ENCODE data around the gene ZNF234. TPM values are rescaled to one million over a fixed set of nuclear protein-coding genes. Genes with fewer than 3 reads are reported as not detected.
"Not testable (repeated sequence)": the region's sequence is repeated elsewhere in the genome, so short reads cannot be mapped to it uniquely, and the experiment has no call there.

Gene ZNF234
- total RNA-seq, 1 donor from 2014 or later, result 11.3 TPM

DNA sequence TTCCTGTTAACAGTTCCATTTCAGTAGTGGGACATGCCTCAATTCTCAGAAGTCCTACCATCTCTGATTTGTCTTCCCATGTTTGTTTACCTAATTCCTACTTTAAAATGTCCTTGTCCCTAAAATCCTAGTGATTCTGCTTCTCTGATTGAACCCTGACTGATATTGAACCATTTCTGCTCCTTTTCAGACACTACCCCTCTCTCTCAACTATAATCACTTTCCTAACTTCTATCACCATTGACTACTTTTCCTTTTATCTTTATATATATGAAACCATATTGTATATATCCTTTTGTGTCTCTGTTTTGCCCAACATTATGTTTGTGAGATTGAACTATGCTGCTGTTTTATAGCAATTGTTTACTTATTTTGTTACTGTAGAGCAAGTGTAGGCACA, 55.4 kb downstream of the ZNF234 start:
- intact Hi-C loops (cut with DNase I), result no loop called here
- H3K27ac ChIP-seq, result no peak overlapping the region
- no peaks in the 10 kb centered on the region for H3K4me1 ChIP-seq
- peaks cover 0 to 4% of the 10 kb centered on the region in 2 donors for H3K36me3 ChIP-seq
- TF ChIP-seq POLR2A (IDR thresholded peaks at IDR 0.05), result no peak
- TF ChIP-seq POLR2AphosphoS5 (IDR thresholded peaks at IDR 0.05; ENCODE audit: insufficient read depth in 1 of 2, low read depth in 1 of 2), result no peak
- TF ChIP-seq, protein P1, sequence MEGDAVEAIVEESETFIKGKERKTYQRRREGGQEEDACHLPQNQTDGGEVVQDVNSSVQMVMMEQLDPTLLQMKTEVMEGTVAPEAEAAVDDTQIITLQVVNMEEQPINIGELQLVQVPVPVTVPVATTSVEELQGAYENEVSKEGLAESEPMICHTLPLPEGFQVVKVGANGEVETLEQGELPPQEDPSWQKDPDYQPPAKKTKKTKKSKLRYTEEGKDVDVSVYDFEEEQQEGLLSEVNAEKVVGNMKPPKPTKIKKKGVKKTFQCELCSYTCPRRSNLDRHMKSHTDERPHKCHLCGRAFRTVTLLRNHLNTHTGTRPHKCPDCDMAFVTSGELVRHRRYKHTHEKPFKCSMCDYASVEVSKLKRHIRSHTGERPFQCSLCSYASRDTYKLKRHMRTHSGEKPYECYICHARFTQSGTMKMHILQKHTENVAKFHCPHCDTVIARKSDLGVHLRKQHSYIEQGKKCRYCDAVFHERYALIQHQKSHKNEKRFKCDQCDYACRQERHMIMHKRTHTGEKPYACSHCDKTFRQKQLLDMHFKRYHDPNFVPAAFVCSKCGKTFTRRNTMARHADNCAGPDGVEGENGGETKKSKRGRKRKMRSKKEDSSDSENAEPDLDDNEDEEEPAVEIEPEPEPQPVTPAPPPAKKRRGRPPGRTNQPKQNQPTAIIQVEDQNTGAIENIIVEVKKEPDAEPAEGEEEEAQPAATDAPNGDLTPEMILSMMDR (IDR thresholded peaks at IDR 0.05), result no peak
- peaks cover 13% of the 10 kb centered on the region for H3K9me3 ChIP-seq
- H3K27me3 ChIP-seq, result no peaks in the 10 kb centered on the region
- no peak for DNase-seq (ENCODE audit: extremely low spot score in 2 of 2)
- no peak overlapping the region for H3K4me3 ChIP-seq

DNA sequence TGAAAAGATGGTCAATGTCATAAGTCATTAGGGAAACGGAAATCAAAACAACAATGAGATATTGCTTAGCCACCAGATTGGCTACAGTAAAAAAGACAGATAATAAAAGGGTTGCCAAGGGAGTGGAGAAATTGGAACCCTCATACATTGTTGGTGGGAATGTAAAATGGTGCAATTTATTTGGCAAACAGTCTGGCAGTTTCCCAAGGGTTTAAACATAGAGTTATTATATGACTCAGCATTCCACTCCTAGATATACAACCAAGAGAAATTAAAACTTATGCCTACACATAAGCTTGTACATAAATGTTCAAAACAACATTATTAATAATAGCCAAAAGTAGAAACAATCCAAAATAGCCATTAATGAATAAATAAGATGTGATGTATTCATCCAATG, 61.1 kb downstream of the ZNF234 start:
- intact Hi-C loops (cut with DNase I), result no loop called here
- no peak overlapping the region for H3K27ac ChIP-seq
- H3K9me3 ChIP-seq, result no peaks in the 10 kb centered on the region
- no peak for DNase-seq (ENCODE audit: extremely low spot score in 2 of 2)
- TF ChIP-seq POLR2A (IDR thresholded peaks at IDR 0.05), result no peak
- TF ChIP-seq, protein P1 (IDR thresholded peaks at IDR 0.05), result no peak
- TF ChIP-seq POLR2AphosphoS5 (IDR thresholded peaks at IDR 0.05; ENCODE audit: insufficient read depth in 1 of 2, low read depth in 1 of 2), result no peak
- H3K4me3 ChIP-seq, result no peak overlapping the region
- no peaks in the 10 kb centered on the region for H3K27me3 ChIP-seq
- no peaks in the 10 kb centered on the region for H3K36me3 ChIP-seq
- H3K4me1 ChIP-seq, result peaks cover under 1% of the 10 kb centered on the region

DNA sequence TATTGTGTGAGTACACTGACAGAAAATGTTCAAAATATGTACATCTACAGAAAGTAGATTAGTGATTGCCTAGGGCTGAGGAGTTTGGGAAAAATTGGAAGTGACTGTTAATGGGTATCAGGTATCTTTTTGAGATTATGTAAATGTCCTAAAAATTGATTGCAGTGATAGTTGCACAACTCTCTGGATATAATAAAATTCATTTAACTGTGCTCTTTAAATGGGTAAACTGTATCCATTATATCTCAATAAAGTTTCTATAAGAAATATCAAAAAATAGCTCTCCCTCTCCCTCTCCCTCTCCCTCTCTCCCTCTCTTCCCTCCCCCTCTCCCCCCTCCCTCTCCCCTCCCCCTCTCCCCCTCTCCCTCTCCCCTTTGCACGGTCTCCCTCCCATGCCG, 61.6 kb downstream of the ZNF234 start:
- no peak overlapping the region for H3K27ac ChIP-seq
- no peak overlapping the region for H3K4me3 ChIP-seq
- DNase-seq (ENCODE audit: extremely low spot score in 2 of 2), result no peak
- H3K4me1 ChIP-seq, result peaks cover 6% of the 10 kb centered on the region
- intact Hi-C loops (cut with DNase I), result no loop called here
- TF ChIP-seq POLR2AphosphoS5 (IDR thresholded peaks at IDR 0.05; ENCODE audit: insufficient read depth in 1 of 2, low read depth in 1 of 2), result no peak
- no peak for TF ChIP-seq POLR2A (IDR thresholded peaks at IDR 0.05)
- TF ChIP-seq, protein P1 (IDR thresholded peaks at IDR 0.05), result no peak
- H3K9me3 ChIP-seq, result no peaks in the 10 kb centered on the region
- no peaks in the 10 kb centered on the region for H3K36me3 ChIP-seq
- no peaks in the 10 kb centered on the region for H3K27me3 ChIP-seq

DNA sequence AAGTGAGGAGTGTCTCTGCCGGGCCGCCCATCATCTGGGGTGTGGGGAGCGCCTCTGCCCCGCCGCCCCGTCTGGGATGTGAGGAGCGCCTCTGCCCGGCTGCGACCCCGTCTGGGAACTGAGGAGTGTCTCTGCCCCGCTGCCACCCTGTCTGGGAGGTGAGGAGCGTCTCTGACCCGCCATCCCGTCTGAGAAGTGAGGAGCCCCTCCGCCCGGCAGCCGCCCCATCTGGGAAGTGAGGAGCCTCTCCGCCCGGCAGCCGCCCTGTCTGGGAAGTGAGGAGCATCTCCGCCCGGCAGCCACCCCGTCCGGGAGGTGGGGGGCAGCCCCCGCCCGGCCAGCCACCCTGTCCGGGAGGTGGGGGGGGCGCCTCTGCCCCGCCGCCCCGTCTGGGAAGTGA, 62.5 kb downstream of the ZNF234 start:
- DNase-seq (ENCODE audit: extremely low spot score in 2 of 2); intact Hi-C loops (cut with DNase I); H3K9me3 ChIP-seq; H3K27ac ChIP-seq; H3K4me1 ChIP-seq; H3K36me3 ChIP-seq; H3K4me3 ChIP-seq; H3K27me3 ChIP-seq: not testable (repeated sequence)

DNA sequence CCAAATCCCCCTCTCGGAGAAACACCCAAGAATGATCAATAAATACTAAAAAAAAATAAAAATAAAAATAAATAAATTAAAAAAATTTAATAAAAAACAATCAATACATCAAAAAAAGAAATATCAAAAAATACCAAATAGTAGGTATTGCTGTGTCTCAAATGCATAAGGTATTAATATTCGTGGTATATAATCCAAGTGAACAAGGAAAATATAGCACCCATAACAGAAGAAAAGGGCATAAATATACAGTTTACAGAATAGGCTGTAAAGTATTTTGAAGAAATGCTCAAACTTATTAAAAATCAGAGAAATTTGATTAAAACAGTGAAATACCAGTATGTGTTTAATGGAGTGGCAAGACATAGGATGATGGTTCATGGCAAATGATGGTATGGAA, 63.4 kb downstream of the ZNF234 start:
- Histone ChIP-seq H3K27me3 (no peaks in the 10 kb centered on the region), H3K27ac (no peak overlapping the region), H3K4me3 (no peak overlapping the region), H3K36me3 (no peaks in the 10 kb centered on the region), H3K4me1 (peaks cover 9% of the 10 kb centered on the region), H3K9me3 (no peaks in the 10 kb centered on the region)
- TF ChIP-seq, protein P1 (IDR thresholded peaks at IDR 0.05), result no peak
- no peak for TF ChIP-seq POLR2A (IDR thresholded peaks at IDR 0.05)
- TF ChIP-seq POLR2AphosphoS5 (IDR thresholded peaks at IDR 0.05; ENCODE audit: insufficient read depth in 1 of 2, low read depth in 1 of 2), result no peak
- intact Hi-C loops (cut with DNase I), result no loop called here
- no peak for DNase-seq (ENCODE audit: extremely low spot score in 2 of 2)
